Amygdala (tissue), 56 donors: ENCODE data around the gene TMEM181.

Source experiments
- DNase-seq, 56 donors: peaks; one replicate each; lab custom pipeline; 2025; lab: John Stamatoyannopoulos, UW

Gene TMEM181

GRCh38 chr6:158561321-158561884 lies 1.5 kb downstream of the TMEM181 start:
- no peak for DNase-seq

- DNase-seq = no peak
Observed at GRCh38 chr6:158561938-158562337, 2.0 kb downstream of the TMEM181 start.

- no peak for DNase-seq
Observed at GRCh38 chr6:158564243-158565121, 4.6 kb downstream of the TMEM181 start.

GRCh38 chr6:158565122-158565429 lies 5.2 kb downstream of the TMEM181 start:
- DNase-seq = no peak

- no peak for DNase-seq
Observed at GRCh38 chr6:158565482-158566040, 5.7 kb downstream of the TMEM181 start.

GRCh38 chr6:158566207-158566818 lies 6.4 kb downstream of the TMEM181 start:
- no peak for DNase-seq

- DNase-seq = peak in 11 of 56 donors; percentile 6 to 33 (median 10)
Observed at GRCh38 chr6:158567152-158567551, 7.3 kb downstream of the TMEM181 start.

GRCh38 chr6:158567871-158568401 lies 8.0 kb downstream of the TMEM181 start:
- DNase-seq = no peak

GRCh38 chr6:158568549-158568948 lies 8.7 kb downstream of the TMEM181 start:
- no peak for DNase-seq

GRCh38 chr6:158569036-158569435 lies 9.1 kb downstream of the TMEM181 start:
- no peak for DNase-seq

- no peak for DNase-seq
Observed at GRCh38 chr6:158570681-158570962, 10.7 kb downstream of the TMEM181 start.

- DNase-seq = no peak
Observed at GRCh38 chr6:158571826-158572652, 12.1 kb downstream of the TMEM181 start.

GRCh38 chr6:158572653-158573541 lies 13.0 kb downstream of the TMEM181 start:
- DNase-seq = no peak

GRCh38 chr6:158573542-158573931 lies 13.6 kb downstream of the TMEM181 start:
- no peak for DNase-seq

- DNase-seq = no peak
Observed at GRCh38 chr6:158574800-158575199, 14.9 kb downstream of the TMEM181 start.

- no peak for DNase-seq
Observed at GRCh38 chr6:158575550-158575949, 15.7 kb downstream of the TMEM181 start.

GRCh38 chr6:158584236-158584651 lies 24.4 kb downstream of the TMEM181 start:
- DNase-seq = peak in 5 of 56 donors; percentile 6 to 35 (median 13)

GRCh38 chr6:158586652-158587051 lies 26.8 kb downstream of the TMEM181 start:
- no peak for DNase-seq

- DNase-seq = no peak
Observed at GRCh38 chr6:158589366-158589765, 29.5 kb downstream of the TMEM181 start.
